ENCODE results near the gene CELA3A.
"Not testable (repeated sequence)": the region's sequence is repeated elsewhere in the genome, so short reads cannot be mapped to it uniquely, and the experiment has no call there.

DNA sequence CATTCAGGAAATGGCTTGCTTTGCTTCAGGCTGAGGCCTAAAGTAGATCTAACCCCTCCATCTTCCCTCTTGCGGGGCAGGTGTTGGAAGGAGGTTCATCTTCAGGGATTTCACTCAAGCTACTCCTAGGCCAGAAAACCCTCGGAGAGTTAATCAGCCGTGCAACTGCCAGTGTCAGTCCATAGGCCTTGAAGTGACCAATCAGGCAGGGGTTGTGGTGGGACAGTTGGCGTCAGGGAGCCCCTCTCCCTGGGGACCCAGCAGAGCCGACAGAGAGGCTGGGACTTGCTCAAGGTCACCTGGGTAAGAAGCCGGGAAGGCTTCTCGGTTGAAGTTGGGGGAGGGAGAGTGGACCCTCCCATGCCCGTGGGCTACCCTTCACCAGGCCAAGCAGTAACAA, 27.5 kb upstream of the CELA3A start:
- TF ChIP-seq, protein P1, sequence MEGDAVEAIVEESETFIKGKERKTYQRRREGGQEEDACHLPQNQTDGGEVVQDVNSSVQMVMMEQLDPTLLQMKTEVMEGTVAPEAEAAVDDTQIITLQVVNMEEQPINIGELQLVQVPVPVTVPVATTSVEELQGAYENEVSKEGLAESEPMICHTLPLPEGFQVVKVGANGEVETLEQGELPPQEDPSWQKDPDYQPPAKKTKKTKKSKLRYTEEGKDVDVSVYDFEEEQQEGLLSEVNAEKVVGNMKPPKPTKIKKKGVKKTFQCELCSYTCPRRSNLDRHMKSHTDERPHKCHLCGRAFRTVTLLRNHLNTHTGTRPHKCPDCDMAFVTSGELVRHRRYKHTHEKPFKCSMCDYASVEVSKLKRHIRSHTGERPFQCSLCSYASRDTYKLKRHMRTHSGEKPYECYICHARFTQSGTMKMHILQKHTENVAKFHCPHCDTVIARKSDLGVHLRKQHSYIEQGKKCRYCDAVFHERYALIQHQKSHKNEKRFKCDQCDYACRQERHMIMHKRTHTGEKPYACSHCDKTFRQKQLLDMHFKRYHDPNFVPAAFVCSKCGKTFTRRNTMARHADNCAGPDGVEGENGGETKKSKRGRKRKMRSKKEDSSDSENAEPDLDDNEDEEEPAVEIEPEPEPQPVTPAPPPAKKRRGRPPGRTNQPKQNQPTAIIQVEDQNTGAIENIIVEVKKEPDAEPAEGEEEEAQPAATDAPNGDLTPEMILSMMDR (tag by site-specific recombination; IDR thresholded peaks at IDR 0.05), result not testable (repeated sequence)
- TF ChIP-seq, protein P2, sequence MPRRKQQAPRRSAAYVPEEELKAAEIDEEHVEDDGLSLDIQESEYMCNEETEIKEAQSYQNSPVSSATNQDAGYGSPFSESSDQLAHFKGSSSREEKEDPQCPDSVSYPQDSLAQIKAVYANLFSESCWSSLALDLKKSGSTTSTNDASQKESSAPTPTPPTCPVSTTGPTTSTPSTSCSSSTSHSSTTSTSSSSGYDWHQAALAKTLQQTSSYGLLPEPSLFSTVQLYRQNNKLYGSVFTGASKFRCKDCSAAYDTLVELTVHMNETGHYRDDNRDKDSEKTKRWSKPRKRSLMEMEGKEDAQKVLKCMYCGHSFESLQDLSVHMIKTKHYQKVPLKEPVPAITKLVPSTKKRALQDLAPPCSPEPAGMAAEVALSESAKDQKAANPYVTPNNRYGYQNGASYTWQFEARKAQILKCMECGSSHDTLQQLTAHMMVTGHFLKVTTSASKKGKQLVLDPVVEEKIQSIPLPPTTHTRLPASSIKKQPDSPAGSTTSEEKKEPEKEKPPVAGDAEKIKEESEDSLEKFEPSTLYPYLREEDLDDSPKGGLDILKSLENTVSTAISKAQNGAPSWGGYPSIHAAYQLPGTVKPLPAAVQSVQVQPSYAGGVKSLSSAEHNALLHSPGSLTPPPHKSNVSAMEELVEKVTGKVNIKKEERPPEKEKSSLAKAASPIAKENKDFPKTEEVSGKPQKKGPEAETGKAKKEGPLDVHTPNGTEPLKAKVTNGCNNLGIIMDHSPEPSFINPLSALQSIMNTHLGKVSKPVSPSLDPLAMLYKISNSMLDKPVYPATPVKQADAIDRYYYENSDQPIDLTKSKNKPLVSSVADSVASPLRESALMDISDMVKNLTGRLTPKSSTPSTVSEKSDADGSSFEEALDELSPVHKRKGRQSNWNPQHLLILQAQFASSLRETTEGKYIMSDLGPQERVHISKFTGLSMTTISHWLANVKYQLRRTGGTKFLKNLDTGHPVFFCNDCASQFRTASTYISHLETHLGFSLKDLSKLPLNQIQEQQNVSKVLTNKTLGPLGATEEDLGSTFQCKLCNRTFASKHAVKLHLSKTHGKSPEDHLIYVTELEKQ (tag by site-specific recombination; IDR thresholded peaks at IDR 0.05; ENCODE audit: borderline replicate concordance), result not testable (repeated sequence)
- TF ChIP-seq, protein P3, sequence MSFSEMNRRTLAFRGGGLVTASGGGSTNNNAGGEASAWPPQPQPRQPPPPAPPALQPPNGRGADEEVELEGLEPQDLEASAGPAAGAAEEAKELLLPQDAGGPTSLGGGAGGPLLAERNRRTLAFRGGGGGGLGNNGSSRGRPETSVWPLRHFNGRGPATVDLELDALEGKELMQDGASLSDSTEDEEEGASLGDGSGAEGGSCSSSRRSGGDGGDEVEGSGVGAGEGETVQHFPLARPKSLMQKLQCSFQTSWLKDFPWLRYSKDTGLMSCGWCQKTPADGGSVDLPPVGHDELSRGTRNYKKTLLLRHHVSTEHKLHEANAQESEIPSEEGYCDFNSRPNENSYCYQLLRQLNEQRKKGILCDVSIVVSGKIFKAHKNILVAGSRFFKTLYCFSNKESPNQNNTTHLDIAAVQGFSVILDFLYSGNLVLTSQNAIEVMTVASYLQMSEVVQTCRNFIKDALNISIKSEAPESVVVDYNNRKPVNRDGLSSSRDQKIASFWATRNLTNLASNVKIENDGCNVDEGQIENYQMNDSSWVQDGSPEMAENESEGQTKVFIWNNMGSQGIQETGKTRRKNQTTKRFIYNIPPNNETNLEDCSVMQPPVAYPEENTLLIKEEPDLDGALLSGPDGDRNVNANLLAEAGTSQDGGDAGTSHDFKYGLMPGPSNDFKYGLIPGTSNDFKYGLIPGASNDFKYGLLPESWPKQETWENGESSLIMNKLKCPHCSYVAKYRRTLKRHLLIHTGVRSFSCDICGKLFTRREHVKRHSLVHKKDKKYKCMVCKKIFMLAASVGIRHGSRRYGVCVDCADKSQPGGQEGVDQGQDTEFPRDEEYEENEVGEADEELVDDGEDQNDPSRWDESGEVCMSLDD (tag by site-specific recombination; IDR thresholded peaks at IDR 0.05), result not testable (repeated sequence)
- TF ChIP-seq ZNF785 (tag by site-specific recombination; IDR thresholded peaks at IDR 0.05); ZNF121 (tag by site-specific recombination; IDR thresholded peaks at IDR 0.05); ZNF169 (tag by site-specific recombination; IDR thresholded peaks at IDR 0.05); TCF7L2 (IDR thresholded peaks at IDR 0.05; ENCODE audit: borderline replicate concordance, low read depth, low read length); WT1 (tag by site-specific recombination; IDR thresholded peaks at IDR 0.05): not testable (repeated sequence)
- TF ChIP-seq, protein P4, sequence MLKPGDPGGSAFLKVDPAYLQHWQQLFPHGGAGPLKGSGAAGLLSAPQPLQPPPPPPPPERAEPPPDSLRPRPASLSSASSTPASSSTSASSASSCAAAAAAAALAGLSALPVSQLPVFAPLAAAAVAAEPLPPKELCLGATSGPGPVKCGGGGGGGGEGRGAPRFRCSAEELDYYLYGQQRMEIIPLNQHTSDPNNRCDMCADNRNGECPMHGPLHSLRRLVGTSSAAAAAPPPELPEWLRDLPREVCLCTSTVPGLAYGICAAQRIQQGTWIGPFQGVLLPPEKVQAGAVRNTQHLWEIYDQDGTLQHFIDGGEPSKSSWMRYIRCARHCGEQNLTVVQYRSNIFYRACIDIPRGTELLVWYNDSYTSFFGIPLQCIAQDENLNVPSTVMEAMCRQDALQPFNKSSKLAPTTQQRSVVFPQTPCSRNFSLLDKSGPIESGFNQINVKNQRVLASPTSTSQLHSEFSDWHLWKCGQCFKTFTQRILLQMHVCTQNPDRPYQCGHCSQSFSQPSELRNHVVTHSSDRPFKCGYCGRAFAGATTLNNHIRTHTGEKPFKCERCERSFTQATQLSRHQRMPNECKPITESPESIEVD (tag by site-specific recombination; IDR thresholded peaks at IDR 0.05), result not testable (repeated sequence)

All from HEK293 (cell line).